Bronchial epithelial cell (primary cell): Measurements from ENCODE around the gene DNALI1. TPM values are rescaled to one million over a fixed set of nuclear protein-coding genes. Genes with fewer than 3 reads are reported as not detected.
"Not testable (repeated sequence)": the region's sequence is repeated elsewhere in the genome, so short reads cannot be mapped to it uniquely, and the experiment has no call there.

Experiments used
- DNase-seq: peaks from one replicate; pipeline ENCODE4 v3.0.0-alpha.2; 2010; ENCODE audit warnings: low read depth
- FAIRE-seq: peaks from 2 replicates; lab custom pipeline; 2011; peaks lifted over from hg19 to GRCh38; lab: Jason Lieb, UNC
- H3K27me3 ChIP-seq: 2 replicates; pipeline ENCODE4 v1.5.1; 2011; ENCODE audit warnings: low read length; ENCODE audit not compliant: control insufficient read depth, insufficient read depth
- H3K36me3 ChIP-seq: 2 replicates; pipeline ENCODE4 v1.5.1; 2011; ENCODE audit warnings: low read length; ENCODE audit not compliant: control insufficient read depth, insufficient read depth
- H3K4me3 ChIP-seq: 2 replicates; pipeline ENCODE4 v1.5.1; 2011; ENCODE audit warnings: mild to moderate bottlenecking, low read depth, low read length, control low read depth
- CTCF ChIP-seq: IDR thresholded peaks from 2 replicates; pipeline ENCODE4 v1.5.1; 2011; ENCODE audit warnings: mild to moderate bottlenecking, moderate library complexity, low read length, control low read depth, inconsistent platforms; ENCODE audit not compliant: insufficient read depth, severe bottlenecking
- total RNA-seq: library from RNA; depleted of rRNA; stranded (reverse); fragments of >200 nt; gene quantifications from 2 replicates; pipeline ENCODE4 v1.2.1, GENCODE V29; 2014

The DNALI1 gene
- total RNA-seq, 1 donor from 2014 or later, result under 0.01 TPM

GRCh38 chr1:37517569-37517968 is 39.2 kb upstream of the DNALI1 start:
- Histone ChIP-seq H3K27me3 (no peaks in the 10 kb centered on the region), H3K36me3 (peaks cover 1% of the 10 kb centered on the region), H3K4me3 (no peak overlapping the region)
- no peak for TF ChIP-seq CTCF
- FAIRE-seq (no peak), DNase-seq (no peak)

- FAIRE-seq, H3K27me3 ChIP-seq, DNase-seq, H3K4me3 ChIP-seq, H3K36me3 ChIP-seq: not testable (repeated sequence)
These were observed 38.5 kb upstream of the DNALI1 start for GRCh38 chr1:37518241-37518640.

GRCh38 chr1:37518929-37519328 is 37.8 kb upstream of the DNALI1 start:
- not testable (repeated sequence) for FAIRE-seq, H3K36me3 ChIP-seq, DNase-seq, H3K4me3 ChIP-seq, H3K27me3 ChIP-seq

GRCh38 chr1:37519613-37520012 is 37.1 kb upstream of the DNALI1 start:
- no peak for TF ChIP-seq CTCF
- H3K36me3 ChIP-seq, result no peaks in the 10 kb centered on the region
- no peak overlapping the region for H3K4me3 ChIP-seq
- FAIRE-seq (no peak), DNase-seq (no peak)
- no peaks in the 10 kb centered on the region for H3K27me3 ChIP-seq

- FAIRE-seq, H3K27me3 ChIP-seq, H3K36me3 ChIP-seq, H3K4me3 ChIP-seq, DNase-seq: not testable (repeated sequence)
These were observed 26.9 kb upstream of the DNALI1 start for GRCh38 chr1:37529888-37530287.

GRCh38 chr1:37532418-37533156 is 24.2 kb upstream of the DNALI1 start:
- not testable (repeated sequence) for H3K4me3 ChIP-seq, DNase-seq, H3K27me3 ChIP-seq, H3K36me3 ChIP-seq, FAIRE-seq

- Histone ChIP-seq H3K27me3 (no peaks in the 10 kb centered on the region), H3K36me3 (no peaks in the 10 kb centered on the region), H3K4me3 (no peak overlapping the region)
- FAIRE-seq (no peak), DNase-seq (no peak)
- TF ChIP-seq CTCF, result no peak
These were observed 23.2 kb upstream of the DNALI1 start for GRCh38 chr1:37533317-37534093.
